Measurements from ENCODE around the gene ZNG1F. TPM values are rescaled to one million over a fixed set of nuclear protein-coding genes. Genes with fewer than 3 reads are reported as not detected.
"Not testable (repeated sequence)": the region's sequence is repeated elsewhere in the genome, so short reads cannot be mapped to it uniquely, and the experiment has no call there.

The ZNG1F gene
- total and polyA plus RNA-seq, 2 experiments from 2014 or later, result 13.3 to 14.0 TPM

DNA sequence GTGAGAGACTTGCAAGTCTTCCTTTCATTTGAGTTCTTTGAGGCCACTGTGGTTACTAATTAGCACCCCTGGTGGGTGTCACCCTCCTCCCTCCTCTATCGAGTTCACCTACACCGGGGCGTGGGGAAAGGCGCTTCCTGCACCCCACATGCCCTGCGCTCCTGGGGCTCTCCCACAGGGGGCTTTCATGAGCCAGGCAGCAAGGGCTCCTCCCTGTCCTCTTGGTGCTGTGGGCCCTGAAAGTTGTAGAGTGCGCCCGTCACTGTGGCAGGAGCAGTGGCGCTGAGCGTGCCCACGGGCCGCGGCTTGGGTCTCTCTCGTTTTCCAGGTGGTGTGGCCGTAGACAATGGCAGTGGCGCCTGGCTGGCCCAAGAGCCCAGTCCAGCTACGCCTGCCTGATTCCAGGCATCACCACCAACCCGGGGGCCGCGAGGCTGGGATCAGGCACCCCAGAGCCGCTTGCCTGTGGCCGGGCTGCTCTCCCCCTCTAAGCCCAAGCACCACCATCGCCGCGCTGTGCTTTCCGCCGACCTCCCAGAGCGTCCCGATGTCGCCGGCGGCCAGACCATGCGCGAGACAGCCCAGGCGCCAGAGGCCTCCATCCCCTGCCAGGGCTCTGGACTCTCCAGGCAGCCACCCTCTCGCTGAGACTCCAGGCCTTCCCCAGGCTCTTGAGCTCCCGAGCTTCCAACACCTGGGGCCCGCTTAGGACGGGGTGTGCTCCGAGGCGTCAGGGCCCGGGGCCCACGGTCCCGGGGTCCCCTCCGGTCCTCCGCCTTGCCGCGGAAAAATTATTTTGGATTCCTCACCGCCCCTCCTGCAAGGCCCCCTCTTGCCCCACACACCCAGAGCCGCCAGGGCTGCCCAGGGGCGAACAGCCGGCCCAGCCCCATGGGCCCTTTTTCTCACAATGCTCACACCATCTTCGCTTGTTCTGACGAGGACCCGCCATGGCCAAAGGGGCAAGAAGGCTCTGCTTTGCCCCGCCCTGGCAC, 46.0 kb upstream of the ZNG1F start:
- TF ChIP-seq, protein P1, sequence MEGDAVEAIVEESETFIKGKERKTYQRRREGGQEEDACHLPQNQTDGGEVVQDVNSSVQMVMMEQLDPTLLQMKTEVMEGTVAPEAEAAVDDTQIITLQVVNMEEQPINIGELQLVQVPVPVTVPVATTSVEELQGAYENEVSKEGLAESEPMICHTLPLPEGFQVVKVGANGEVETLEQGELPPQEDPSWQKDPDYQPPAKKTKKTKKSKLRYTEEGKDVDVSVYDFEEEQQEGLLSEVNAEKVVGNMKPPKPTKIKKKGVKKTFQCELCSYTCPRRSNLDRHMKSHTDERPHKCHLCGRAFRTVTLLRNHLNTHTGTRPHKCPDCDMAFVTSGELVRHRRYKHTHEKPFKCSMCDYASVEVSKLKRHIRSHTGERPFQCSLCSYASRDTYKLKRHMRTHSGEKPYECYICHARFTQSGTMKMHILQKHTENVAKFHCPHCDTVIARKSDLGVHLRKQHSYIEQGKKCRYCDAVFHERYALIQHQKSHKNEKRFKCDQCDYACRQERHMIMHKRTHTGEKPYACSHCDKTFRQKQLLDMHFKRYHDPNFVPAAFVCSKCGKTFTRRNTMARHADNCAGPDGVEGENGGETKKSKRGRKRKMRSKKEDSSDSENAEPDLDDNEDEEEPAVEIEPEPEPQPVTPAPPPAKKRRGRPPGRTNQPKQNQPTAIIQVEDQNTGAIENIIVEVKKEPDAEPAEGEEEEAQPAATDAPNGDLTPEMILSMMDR (conservative IDR thresholded peaks at IDR 0.05; ENCODE audit: low read depth in 2 of 2), result peak in 1 of 2 experiments; percentile 7; a peak in 1 of 4 replicates
- H4K20me1 ChIP-seq (replicated peaks; ENCODE audit: insufficient read depth); H2AFZ ChIP-seq; H3F3A ChIP-seq (replicated peaks; ENCODE audit: low read depth); H3K4me3 ChIP-seq; H3K36me3 ChIP-seq (ENCODE audit: insufficient read depth); H3K4me1 Mint-ChIP-seq; H3K4me2 ChIP-seq; H3K27ac Mint-ChIP-seq; H3K4me1 ChIP-seq (ENCODE audit: insufficient read depth); H3K27ac ChIP-seq (ENCODE audit: low read depth); H3K9me2 ChIP-seq (ENCODE audit: insufficient read depth); H3K79me2 ChIP-seq (replicated peaks; ENCODE audit: insufficient read depth): not testable (repeated sequence)
- H3K27me3 ChIP-seq (ENCODE audit: insufficient read depth), result peaks cover 36% of the 10 kb centered on the region
- peaks cover 50% of the 10 kb centered on the region for H3K9me3 Mint-ChIP-seq
- H3K4me3 Mint-ChIP-seq, result peak overlapping the region; percentile 25; the same call in 1 of the 3 replicates
- peaks cover 23% of the 10 kb centered on the region for H3K27me3 Mint-ChIP-seq (ENCODE audit: insufficient read depth, low read depth, poor library complexity)
- peaks cover 20% of the 10 kb centered on the region for H3K36me3 Mint-ChIP-seq (ENCODE audit: low read depth)
- DNase-seq (ENCODE audit: low spot score), result peak; percentile 36
- ATAC-seq, result peak; percentile 75

GRCh38 chr9:41234221-41234620, 45.1 kb upstream of the ZNG1F start:
- not testable (repeated sequence) for H3F3A ChIP-seq (replicated peaks; ENCODE audit: low read depth); H3K4me1 Mint-ChIP-seq; H3K4me2 ChIP-seq; H3K4me3 ChIP-seq; H2AFZ ChIP-seq; H3K27ac ChIP-seq (ENCODE audit: low read depth); H3K79me2 ChIP-seq (replicated peaks; ENCODE audit: insufficient read depth); H3K9me2 ChIP-seq (ENCODE audit: insufficient read depth); H3K36me3 ChIP-seq (ENCODE audit: insufficient read depth); DNase-seq (ENCODE audit: low spot score); H3K4me3 Mint-ChIP-seq; H3K27ac Mint-ChIP-seq; ATAC-seq; H3K4me1 ChIP-seq (ENCODE audit: insufficient read depth); H4K20me1 ChIP-seq (replicated peaks; ENCODE audit: insufficient read depth)
- peaks cover 18% of the 10 kb centered on the region for H3K36me3 Mint-ChIP-seq (ENCODE audit: low read depth)
- H3K27me3 ChIP-seq (ENCODE audit: insufficient read depth), result peaks cover 43% of the 10 kb centered on the region
- peaks cover 23% of the 10 kb centered on the region for H3K27me3 Mint-ChIP-seq (ENCODE audit: insufficient read depth, low read depth, poor library complexity)
- peaks cover 41% of the 10 kb centered on the region for H3K9me3 Mint-ChIP-seq

- not testable (repeated sequence) for H3K27ac ChIP-seq (ENCODE audit: low read depth); H3F3A ChIP-seq (replicated peaks; ENCODE audit: low read depth); H4K20me1 ChIP-seq (replicated peaks; ENCODE audit: insufficient read depth); H3K4me3 Mint-ChIP-seq; H3K4me3 ChIP-seq; H3K79me2 ChIP-seq (replicated peaks; ENCODE audit: insufficient read depth); H3K4me2 ChIP-seq; H3K4me1 Mint-ChIP-seq; H3K27ac Mint-ChIP-seq; H3K4me1 ChIP-seq (ENCODE audit: insufficient read depth); H2AFZ ChIP-seq; H3K36me3 ChIP-seq (ENCODE audit: insufficient read depth); H3K9me2 ChIP-seq (ENCODE audit: insufficient read depth)
- peaks cover 36% of the 10 kb centered on the region for H3K9me3 Mint-ChIP-seq
- DNase-seq (ENCODE audit: low spot score) (peak; percentile 14), ATAC-seq (peak; percentile 25; the same call in 1 of the 3 replicates)
- H3K27me3 Mint-ChIP-seq (ENCODE audit: insufficient read depth, low read depth, poor library complexity), result peaks cover 23% of the 10 kb centered on the region
- peaks cover 13% of the 10 kb centered on the region for H3K36me3 Mint-ChIP-seq (ENCODE audit: low read depth)
- H3K27me3 ChIP-seq (ENCODE audit: insufficient read depth), result peaks cover 43% of the 10 kb centered on the region
Measured at GRCh38 chr9:41232326-41232725, 43.2 kb upstream of the ZNG1F start.

GRCh38 chr9:41230418-41230817, 41.3 kb upstream of the ZNG1F start:
- not testable (repeated sequence) for H3K27ac ChIP-seq (ENCODE audit: low read depth); H2AFZ ChIP-seq; H3K9me2 ChIP-seq (ENCODE audit: insufficient read depth); H3K4me1 Mint-ChIP-seq; ATAC-seq; H3K4me1 ChIP-seq (ENCODE audit: insufficient read depth); H3K27ac Mint-ChIP-seq; H4K20me1 ChIP-seq (replicated peaks; ENCODE audit: insufficient read depth); H3K4me3 Mint-ChIP-seq; H3K79me2 ChIP-seq (replicated peaks; ENCODE audit: insufficient read depth); H3K36me3 ChIP-seq (ENCODE audit: insufficient read depth); H3K4me2 ChIP-seq; H3K4me3 ChIP-seq; H3F3A ChIP-seq (replicated peaks; ENCODE audit: low read depth); H3K36me3 Mint-ChIP-seq (ENCODE audit: low read depth)
- Mint-ChIP-seq H3K9me3 (peaks cover 17% of the 10 kb centered on the region), H3K27me3 (ENCODE audit: insufficient read depth, low read depth, poor library complexity) (peaks cover 14% of the 10 kb centered on the region)
- peaks cover 45% of the 10 kb centered on the region for H3K27me3 ChIP-seq (ENCODE audit: insufficient read depth)
- peak; percentile 1 for DNase-seq (ENCODE audit: low spot score)

Measured in GM23338 (cell line).